Stimulated activated CD4-positive, alpha-beta T cell treated with anti-CD3 and anti-CD28 coated beads, Interleukin-12 subunit alpha, Interleukin-12 subunit beta, amount 100 ng/mL, for 24 hours (primary cell): ENCODE measurements around the gene PBLD.
"Not testable (repeated sequence)": the region's sequence is repeated elsewhere in the genome, so short reads cannot be mapped to it uniquely, and the experiment has no call there.

Source experiments
- DNase-seq, 2 experiments: peaks; one replicate each; pipeline ENCODE4 v3.0.0-alpha.2; 2020; ENCODE audit warnings: low read depth in 2 of 2

PBLD gene

DNA sequence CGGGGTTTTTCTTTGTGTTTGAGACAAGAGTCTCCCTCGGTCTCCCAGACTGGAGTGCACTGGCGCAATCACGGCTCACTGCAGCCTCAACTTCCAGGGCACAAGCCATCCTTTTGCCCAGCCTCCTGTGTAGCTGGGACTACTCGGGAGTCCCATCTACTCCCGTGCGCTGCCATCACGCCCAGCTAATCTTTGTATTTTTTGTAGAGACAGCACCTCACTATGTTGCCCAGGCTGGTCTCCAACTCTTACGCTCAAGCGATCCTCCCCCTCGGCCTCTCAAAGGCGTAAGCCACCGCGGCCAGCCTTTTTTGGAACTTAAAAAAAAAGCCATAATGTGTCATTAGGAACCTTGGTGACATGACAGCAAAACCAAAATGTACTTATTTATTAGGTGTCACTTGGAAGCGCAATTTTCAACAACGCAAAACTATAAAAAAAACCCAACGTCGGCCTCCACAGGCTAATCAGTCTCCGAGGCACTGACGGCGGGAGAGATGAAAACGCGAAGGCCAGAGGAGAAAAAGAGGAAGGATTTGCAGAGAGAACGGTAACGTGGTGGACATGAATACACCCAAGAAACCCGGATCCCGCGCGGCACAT, 1.8 kb downstream of the PBLD start:
- peak in 1 of 2 experiments; percentile 2 for DNase-seq

DNA sequence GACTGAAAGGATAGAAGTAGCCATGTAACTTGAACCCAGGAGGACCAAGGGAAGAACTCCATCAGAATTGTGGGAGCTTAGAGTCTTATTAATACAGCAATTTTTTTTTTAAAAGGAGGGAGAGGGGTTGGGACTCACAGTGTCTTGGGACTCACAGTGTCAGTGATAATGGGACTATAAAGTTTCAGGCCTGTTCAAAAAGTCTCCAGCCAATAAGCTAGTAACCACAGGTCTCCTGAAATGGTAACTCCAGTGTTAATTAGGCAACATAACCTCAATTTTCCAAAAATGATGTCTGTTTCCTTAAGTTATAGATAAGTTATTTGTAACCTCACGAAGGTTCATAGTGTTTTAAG, 3.2 kb downstream of the PBLD start:
- DNase-seq, result no peak

DNA sequence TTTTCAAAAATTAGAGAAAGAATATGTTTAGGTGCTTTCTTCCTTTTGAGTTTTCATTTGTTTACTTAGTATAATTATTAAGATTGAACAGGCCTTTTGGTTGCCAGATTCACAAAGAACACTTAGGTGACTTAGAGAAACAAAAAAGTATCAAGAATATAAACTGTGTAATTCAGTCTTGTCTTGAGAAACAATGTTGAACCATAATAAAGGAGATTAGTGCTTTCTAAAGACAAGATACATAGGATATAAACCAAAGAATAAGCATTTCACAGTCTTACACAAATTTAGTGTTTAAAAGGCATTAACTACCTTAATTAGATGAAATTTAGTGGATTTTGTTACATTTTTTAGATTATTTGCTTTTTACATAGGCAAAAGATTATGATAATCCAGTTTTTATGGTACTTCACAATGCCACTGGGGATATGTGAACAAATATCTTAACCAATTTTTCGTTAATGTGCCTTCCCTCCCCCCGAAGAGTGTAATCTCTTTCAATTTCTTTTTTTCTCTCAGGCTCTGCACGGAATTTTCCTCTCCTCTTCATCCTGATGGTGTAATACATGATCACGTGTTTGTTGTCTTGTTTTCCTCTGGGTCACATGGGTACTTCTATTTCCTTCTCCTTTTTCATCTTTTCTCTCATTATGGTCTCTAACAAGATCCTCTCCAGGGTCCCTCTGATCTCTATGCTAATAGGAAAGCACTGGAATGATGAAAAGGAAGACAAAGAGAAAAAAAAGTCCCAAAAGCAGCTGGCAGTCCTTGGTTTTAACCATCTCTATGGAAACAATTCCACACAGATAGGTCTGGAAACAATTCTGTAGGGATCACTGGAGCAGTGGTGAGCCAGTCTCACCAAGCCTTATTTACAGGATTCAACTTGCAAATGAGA, 4.6 kb downstream of the PBLD start:
- DNase-seq, result no peak

DNA sequence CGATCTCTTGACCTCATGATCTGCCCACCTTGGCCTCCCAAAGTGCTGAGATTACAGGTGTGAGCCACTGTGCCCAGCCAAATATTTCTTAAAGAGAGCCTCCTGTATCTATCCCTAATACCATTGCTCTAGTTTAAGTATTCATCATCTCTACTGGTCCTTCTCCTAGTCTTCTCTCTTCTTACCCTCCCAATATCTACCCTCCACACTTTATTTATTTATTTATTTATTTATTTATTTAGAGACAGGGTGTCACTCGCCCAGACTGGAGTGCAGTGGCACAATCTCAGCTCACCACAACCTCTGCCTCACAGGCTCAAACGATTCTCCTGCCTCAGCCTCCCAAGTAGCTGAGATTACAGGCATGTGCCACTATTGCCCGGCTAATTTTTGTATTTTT, 8.3 kb downstream of the PBLD start:
- DNase-seq, result not testable (repeated sequence)

DNA sequence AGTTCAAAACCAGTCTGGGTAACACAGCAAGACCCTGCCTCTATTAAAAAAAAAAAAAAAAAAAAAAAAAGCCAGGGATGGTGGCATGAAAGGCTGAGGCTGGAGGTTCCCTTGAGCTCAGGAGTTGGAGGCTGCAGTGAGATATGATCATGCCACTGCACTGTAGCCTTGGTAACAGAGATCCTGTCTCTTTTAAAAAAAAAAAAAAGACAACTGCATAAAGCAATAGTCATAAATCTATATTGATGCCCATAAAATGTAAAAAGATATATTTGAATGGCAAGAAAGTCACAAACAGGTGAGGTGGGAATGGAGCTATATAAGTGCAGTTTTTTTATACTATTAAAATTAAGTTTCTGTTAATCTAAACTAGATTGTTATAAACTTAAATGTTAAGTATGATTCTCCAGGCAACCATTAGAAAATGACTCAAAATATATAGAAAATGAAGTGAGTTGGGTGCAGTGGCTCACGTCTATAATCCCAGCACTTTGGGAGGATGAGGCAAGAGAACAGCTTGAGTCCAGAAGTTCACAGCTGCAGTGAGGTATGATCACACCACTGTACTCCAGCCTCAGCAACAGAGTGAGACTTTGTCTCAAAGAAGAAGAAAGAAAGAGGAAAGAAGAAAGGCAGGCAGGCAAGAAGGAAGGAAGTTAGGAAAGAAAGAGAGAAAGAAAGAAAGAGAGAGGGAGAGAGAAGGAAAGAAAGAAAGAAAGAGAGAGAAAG, 14.2 kb downstream of the PBLD start:
- no peak for DNase-seq

DNA sequence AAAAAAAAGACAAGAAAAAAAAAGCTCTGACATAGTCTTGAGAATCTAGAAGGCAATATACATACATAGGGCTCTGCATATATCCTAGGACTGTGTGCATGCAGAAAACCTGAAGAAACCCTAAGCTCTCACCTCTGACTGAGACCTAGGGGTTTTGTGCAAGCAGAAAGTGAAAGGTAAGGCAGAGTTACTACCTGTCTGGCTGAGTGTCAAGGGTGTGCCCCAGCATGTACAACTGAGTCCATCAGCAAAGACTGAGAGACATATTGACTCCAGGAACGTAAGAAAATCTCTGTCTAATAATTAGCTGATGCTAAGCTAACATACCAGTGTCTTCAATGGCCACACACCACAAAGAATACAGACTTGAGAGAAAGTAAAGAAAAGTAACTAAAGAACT, 17.1 kb downstream of the PBLD start:
- no peak for DNase-seq

DNA sequence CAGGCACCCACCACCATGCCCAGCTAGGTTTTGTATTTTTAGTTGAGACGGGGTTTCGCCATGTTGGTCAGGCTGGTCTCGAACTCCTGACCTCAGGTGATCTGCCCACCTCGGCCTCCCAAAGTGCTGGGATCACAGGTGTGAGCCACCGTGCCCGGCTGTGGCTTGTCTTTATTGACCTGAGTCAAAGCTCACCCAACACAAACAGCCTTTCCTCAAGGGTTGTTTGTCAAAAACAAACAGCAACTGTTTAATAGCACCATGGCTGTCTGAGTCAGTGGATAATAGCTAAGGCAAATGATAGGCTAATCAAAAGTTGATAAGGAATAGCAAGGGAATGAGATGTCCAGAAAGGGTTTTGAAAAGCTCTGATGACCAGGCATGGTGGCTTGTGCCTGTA, 17.8 kb downstream of the PBLD start:
- not testable (repeated sequence) for DNase-seq

DNA sequence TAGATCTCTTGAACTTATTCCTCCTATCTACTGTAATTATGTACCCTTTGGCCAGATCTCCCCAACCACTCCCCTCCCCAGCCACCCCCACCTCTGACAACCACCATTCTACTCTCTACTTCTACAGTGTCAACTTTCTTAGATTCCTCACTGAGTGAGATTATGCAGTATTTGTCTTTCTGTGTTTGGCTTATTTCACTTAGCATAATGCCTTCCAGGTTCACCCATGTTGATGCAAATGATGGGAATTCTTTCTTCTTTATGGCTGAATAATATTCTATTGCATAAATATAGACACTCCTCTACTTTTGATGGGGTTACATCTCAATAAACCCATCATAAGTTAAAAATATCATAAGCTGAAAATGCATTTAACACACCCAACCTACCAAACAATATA, 22.2 kb downstream of the PBLD start:
- no peak for DNase-seq

DNA sequence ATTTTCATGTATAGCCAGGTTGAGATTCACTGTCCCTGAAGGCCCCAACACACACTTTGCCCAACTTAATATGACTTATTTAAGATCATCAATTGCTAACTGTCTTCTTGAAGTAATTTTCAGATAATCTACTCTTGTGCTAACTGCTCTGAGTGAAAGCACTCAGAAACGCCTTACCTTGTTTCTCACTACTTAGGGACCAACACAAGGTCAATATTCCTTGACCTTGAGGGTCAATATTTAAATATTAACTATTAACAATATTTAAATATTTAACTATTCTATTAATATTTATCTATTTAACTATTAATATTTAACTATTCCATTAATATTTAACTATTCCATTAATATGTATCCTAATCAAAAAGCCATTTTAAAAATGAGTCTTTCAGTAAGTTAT, 26.9 kb downstream of the PBLD start:
- DNase-seq, result no peak

DNA sequence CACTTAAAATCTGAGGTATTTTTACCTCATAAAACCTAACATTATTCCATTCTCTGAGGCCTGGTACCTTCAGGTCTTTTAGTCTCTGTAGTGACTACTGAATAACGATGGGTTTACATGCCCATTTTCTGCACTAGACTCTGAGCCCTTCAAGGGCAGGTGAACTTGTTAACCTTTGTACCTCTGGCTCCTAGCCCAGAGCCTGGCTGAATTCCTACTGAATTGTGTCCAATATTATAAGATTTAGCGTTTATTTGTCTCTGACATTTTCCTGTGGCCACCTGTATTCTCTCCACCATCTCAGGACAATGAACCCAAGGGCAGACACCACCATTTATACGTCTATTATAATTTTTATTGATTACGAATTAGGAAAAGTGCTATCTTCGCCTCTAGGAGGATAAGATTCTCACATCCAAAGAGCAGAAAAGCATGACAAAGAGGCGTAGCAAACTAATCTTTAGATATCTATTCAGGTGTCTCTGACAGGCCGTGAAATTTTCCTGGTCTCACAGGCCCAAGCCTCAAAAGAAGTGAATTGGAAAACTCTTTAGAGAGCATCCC, 28.8 kb downstream of the PBLD start:
- no peak for DNase-seq

DNA sequence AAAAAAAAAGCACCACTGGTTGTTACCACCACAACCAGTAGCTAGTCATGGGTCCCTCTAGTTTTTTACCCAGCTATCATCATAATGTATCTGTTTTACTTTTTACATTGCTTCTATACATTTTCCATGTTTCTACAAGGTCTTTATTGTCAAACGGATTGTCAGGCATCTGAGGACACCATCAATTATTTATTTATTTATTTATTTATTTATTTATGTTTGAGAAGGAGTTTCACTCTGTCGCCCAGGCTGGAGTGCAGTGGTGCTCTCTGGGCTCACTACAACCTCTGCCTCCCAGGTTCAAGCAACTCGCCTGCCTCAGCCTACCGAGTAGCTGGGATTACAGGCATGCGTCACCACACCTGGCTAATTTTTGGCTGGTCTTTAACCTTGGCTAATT, 29.9 kb downstream of the PBLD start:
- no peak for DNase-seq

DNA sequence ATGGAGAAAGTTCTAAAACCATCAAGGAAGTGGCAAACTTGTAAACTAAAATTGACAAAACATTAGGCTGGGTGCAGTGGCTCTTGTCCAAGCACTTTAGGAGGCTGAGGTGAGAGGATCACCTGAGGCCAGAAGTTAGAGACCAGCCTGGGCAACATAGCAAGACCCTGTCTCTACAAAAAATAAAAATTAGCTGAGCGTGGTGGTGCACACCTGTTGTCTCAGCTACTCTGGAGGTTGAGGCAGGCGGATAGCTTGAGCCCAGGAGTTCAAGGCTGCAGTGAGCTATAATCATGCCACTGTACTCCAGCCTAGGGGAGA, 30.3 kb downstream of the PBLD start:
- DNase-seq, result no peak

DNA sequence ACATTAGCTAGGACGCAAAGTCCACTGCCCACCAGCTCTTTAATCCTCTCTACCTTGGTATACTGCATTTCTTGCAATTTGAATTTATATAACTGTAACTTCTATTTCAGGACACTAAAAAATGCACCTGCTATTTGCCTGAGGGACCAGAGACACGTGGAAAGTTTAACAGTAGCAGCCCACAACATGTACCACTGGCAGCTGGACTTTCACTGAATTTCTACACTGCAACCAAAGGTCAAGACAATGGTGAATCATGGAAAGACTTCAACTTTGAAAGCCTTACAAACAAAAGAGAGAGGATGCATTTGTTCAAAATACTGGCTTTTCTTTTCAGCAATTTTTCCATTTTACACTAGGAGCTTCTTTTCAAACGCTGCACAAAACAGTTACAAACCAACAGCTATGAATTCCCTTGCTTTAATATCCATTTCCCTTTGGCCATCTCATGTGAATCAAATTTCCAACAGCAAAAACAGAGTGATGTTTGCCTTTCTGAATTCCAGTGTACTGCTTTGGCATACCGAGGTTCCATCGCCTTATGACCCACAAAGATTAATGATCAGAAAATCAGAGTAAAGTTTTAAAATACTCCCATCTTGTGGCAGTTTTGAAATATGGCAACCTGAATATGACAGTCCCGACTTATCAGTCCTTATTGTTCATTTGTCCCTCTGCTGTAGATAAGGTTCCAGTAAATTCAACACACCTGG, 30.8 kb downstream of the PBLD start:
- no peak for DNase-seq

DNA sequence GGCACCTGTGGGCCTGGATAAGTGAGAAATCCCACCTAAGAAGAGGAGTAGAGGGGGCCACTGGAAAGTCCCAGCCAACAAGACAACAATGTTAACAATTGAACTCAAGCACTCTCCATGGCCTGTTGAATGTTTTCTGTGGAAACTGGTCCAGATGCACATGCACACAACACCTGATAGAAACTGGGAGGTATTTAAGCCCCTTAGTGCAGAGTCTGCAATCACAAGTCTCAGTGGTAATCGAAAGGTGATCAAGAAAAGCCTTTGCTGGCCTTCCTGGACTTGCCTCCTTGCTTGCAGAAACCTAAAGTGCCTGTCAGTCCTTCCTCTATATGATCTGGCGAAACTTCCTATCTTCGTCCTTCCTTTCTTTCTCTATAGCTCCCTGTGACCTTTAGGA, 31.4 kb downstream of the PBLD start:
- DNase-seq, result no peak

DNA sequence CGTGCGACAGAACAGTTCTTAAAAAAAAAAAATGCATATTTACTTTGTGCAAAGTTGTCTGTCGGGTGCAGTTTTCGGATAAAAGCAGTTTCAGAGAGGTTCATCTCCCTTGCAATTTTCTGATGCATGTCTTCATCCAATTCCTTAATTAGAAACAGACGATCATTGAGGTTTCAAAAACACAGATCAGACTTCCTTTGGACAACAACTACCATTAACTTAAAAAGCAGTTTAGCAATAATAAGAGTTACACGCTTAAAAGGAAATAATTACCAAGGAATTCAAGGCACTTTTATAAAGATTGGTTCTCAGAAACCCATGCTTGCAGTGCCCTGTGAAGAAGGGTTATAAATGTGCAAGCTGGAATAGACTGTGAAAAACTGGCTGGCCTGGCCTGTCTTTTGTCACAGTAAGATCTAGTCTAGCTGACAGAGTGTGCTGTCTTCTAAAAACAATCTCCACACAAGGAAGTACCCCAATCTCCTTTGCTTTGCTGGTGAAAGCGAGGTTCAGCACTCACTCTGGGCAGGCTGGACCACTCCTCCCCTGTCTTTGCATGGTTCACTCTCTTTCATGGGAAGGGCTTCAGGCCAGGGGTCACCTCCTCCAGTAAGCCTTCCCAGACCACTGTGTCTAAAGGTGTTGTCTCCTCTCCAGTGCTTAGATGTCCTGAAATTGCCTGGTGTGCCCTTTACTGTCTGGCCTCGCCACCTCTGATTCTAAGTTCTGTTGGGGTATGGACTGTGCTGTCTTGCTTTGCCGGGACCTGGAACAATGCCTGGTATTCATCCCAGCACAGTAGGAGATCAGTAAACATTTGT, 35.7 kb downstream of the PBLD start:
- no peak for DNase-seq

DNA sequence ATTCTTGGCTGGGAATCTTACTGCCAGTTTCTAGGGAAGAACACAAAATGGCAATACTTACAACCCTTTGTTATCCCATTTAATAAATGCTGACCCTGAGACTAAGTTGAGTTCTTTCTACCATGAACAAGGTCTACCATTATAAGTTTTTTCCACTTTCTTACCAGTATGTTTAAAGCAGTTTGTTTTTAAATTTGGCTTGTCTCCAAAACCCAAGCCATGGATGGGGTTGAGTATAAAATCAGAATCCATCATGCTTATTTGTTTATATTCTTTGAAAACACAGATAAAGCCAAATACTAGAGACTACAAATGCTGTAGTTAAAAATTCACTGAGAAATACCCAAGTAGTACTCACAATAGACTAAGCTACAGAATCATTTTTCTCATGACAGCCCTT, 42.0 kb downstream of the PBLD start:
- DNase-seq, result no peak

DNA sequence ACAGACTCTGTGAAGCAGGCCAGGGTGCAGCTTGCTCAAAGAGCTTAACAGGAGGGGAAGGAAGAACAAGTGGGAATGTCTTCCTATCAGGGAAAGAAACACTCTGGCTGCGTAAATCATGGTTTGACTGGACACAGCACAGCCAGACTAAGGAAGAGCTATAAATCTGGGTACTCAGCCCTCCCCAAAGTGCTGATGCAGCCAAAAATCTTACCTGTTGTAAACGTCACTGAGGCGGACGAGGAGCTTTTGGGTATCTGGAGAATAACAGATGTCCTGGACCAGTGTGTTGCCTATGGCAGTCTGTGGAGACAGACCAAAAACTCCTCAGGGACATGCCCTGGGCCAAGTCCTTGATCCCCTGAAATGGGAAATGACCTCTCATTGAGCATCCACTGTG, 44.0 kb downstream of the PBLD start:
- DNase-seq, result no peak

DNA sequence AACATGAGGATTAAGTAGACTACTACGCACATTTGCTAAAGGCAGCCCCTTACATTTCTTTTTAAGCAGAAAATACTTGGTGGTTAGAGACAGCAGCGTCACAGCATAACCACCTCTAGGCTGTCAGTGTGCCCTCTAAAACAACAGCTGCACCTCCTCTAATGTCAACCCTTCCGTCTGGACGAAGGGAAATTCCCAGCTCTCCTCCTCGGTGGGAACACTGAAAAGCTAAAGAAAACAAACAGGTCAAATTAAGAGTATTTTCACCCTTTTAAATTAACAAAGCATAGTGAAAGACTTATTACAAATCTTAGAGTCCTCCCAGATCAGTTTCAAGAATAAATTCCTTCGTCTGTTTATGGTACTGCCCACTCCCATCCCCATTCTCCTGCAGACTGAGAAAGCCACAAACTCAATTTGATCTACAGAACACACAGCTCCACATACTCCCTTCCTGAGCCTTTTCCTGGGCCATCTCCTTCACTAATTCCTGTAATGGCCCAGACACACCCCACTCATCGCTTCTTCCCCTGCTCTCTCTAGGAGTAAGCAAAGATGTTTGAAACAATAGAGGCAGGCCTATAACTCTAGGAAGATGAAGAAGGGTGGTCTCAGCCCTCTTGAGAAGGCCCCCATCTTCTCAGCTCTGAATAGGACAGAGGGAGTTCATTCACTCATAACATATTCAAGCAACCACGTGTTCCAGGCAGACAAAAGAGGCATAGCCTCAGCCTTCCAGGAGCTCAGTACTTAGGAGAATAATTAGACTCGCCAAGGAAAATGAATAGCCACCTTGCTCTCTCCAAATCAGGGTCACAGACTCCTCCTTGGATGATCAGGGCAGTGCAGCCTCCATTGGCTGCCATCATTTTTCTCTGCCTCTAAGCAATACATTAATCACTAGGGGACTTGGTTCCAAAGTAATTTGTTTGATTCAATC, 48.4 kb downstream of the PBLD start:
- no peak for DNase-seq

DNA sequence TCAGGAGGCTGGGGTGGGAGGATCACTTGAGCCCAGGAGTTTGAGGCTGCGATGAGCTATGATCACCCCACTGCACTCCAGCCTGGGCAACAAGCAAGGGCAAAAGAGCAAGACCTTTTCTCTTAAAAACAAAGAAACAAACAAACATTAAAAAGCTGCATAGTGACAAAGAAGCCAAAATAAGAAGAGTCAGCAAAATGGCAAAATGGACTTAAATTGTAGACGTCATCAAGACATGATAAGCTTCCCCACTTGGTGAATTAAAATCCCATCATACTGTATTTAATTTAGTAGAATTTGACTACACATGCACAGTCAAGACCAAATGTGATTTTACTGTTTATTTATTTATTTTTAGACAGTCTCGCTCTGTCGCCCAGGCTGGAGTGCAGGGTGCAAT, 52.0 kb downstream of the PBLD start:
- DNase-seq, result no peak
